A673 (cell line): ENCODE measurements around the gene TM2D3.

Experiments
- EZH2 ChIP-seq: fragments of 200-600 bp; sonication (generic); IDR thresholded peaks from 2 replicates; pipeline ENCODE4 v1.6.1; 2017; ENCODE audit warnings: borderline replicate concordance, low read depth, mild to moderate bottlenecking, mixed read lengths, antibody characterized with exemption, low read length; ENCODE audit not compliant: poor library complexity, severe bottlenecking
- TF ChIP-seq, protein P1 (sequence below): fragments of 300-800, 200-600 bp; sonication (generic); conservative IDR thresholded peaks from 2 replicates; pipeline ENCODE4 v1.5.1; 2017; ENCODE audit warnings: low read depth, mild to moderate bottlenecking, antibody characterized with exemption, low read length, moderate library complexity, mixed read lengths

DNA sequence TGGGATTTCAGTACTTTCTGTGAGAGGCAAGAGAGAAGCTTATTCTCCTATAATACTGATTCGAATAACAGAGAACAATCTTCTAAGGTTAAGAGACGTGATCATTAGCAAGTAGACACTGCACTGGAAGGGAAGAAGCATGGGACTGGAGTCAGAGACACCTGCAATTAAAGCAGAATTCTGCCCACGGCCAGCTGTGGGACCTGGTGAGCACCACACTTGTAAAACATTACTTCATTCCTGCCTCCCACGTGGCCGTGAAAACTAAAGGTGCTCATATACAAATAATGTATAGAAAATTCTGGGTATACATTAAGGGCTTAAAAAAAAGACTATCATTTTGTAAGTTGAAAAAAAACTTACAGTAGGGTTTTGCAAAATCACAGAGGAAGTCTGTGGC, 2.0 kb downstream of the TM2D3 start:
- TF ChIP-seq, protein P1, sequence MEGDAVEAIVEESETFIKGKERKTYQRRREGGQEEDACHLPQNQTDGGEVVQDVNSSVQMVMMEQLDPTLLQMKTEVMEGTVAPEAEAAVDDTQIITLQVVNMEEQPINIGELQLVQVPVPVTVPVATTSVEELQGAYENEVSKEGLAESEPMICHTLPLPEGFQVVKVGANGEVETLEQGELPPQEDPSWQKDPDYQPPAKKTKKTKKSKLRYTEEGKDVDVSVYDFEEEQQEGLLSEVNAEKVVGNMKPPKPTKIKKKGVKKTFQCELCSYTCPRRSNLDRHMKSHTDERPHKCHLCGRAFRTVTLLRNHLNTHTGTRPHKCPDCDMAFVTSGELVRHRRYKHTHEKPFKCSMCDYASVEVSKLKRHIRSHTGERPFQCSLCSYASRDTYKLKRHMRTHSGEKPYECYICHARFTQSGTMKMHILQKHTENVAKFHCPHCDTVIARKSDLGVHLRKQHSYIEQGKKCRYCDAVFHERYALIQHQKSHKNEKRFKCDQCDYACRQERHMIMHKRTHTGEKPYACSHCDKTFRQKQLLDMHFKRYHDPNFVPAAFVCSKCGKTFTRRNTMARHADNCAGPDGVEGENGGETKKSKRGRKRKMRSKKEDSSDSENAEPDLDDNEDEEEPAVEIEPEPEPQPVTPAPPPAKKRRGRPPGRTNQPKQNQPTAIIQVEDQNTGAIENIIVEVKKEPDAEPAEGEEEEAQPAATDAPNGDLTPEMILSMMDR = no peak
- TF ChIP-seq EZH2 = no peak
